ENCODE measurements around the gene SYT15. TPM values are rescaled to one million over a fixed set of nuclear protein-coding genes. Genes with fewer than 3 reads are reported as not detected.

The SYT15 gene
- total RNA-seq, 1 donor from 2014 or later, result 1.4 TPM

- DNase-seq (ENCODE audit: low spot score), result no peak
Measured at GRCh38 chr10:46544989-46545791, 33.7 kb upstream of the SYT15 start.

GRCh38 chr10:46545861-46546590, 32.9 kb upstream of the SYT15 start:
- no peak for DNase-seq (ENCODE audit: low spot score)

GRCh38 chr10:46546591-46547540, 32.1 kb upstream of the SYT15 start:
- DNase-seq (ENCODE audit: low spot score), result no peak

- no peak for DNase-seq (ENCODE audit: low spot score)
Measured at GRCh38 chr10:46547541-46548497, 31.1 kb upstream of the SYT15 start.

- DNase-seq (ENCODE audit: low spot score), result no peak
Measured at GRCh38 chr10:46548498-46549090, 30.3 kb upstream of the SYT15 start.

GRCh38 chr10:46549171-46550075, 29.5 kb upstream of the SYT15 start:
- no peak for DNase-seq (ENCODE audit: low spot score)

DNA sequence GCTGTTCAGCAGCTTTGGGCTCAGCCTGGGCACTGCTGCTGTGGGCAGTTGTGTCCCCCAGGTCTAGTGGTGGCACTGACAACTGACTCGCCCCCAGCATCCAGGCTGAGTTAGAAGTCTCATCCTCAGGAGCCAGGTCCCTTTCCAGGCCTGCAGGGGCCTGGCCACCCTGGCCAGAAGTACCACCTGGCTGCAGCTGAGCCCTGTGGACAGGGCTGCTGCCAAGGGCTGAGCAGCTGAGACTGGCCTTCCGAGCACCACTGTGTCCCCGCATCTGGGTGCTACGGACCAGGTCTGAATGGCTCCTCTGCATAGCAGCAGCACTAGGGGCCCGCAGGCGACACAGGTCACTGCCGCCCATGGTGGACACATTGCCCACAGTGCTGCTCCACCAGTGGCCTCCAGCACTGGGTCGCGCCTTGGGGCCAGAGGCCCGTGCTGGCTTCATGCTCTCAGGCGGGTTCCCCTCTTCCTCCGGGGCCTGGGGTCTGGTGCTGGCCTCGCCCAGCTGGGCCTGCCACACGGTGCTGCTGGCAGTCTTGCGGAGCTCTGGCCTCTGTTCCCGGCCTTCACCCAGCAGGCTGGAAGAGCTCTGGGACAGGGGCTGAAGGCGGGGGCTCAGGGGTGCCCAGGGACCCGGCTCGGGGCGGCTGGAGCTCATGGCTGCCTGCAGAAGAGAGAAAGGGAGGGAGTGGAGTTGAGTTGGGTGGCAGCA, 28.7 kb upstream of the SYT15 start:
- DNase-seq (ENCODE audit: low spot score), result peak; percentile 10

GRCh38 chr10:46550795-46551700, 27.9 kb upstream of the SYT15 start:
- peak; percentile 9 for DNase-seq (ENCODE audit: low spot score)

- DNase-seq (ENCODE audit: low spot score), result peak; percentile 10
Measured at GRCh38 chr10:46551701-46552525, 27.0 kb upstream of the SYT15 start.

- no peak for DNase-seq (ENCODE audit: low spot score)
Measured at GRCh38 chr10:46552526-46553237, 26.2 kb upstream of the SYT15 start.

GRCh38 chr10:46553238-46554049, 25.5 kb upstream of the SYT15 start:
- DNase-seq (ENCODE audit: low spot score), result peak; percentile 9

GRCh38 chr10:46554166-46554781, 24.7 kb upstream of the SYT15 start:
- DNase-seq (ENCODE audit: low spot score), result no peak

GRCh38 chr10:46555366-46555712, 23.6 kb upstream of the SYT15 start:
- DNase-seq (ENCODE audit: low spot score), result peak; percentile 10

GRCh38 chr10:46555713-46556514, 23.0 kb upstream of the SYT15 start:
- DNase-seq (ENCODE audit: low spot score), result peak; percentile 11

Measured in mucosa of gallbladder (tissue), 1 donor.